ENCODE measurements around the gene EIF5AL1.

EIF5AL1 gene

DNA sequence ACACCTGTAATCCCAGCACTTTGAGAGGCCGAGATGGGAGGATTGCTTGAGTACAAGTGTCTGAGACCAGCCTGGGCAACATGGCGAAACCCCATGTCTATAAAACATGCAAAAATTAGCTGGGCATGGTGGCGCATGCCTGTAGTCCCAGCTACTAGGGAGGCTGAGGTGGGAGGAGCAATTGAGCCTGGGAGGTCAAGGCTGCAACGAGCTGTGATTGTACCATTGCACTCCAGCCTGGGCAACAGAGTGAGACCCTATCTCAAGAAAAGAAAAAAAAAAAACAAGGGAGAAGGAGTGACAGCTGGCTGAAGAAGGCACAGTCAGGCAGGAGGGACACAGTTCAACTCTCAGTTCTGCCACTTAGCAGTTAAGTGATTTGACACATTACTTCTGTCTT, 40.6 kb upstream of the EIF5AL1 start:
- ChIA-PET POLR2A (interaction anchor here (0.8 kb wide), 1 partner anchor 855 kb away, joined by 3 read pairs; no protein-coding TSS in a partner anchor), CTCF (interaction anchor here (0.6 to 1.6 kb wide), 7 partner anchors 11 to 97 kb away, joined by 3 to 11 read pairs (median 4); no protein-coding TSS in a partner anchor)
- H3K4me1 ChIP-seq (ENCODE audit: control insufficient read depth, insufficient read depth, low read length), result no peaks in the 10 kb centered on the region

DNA sequence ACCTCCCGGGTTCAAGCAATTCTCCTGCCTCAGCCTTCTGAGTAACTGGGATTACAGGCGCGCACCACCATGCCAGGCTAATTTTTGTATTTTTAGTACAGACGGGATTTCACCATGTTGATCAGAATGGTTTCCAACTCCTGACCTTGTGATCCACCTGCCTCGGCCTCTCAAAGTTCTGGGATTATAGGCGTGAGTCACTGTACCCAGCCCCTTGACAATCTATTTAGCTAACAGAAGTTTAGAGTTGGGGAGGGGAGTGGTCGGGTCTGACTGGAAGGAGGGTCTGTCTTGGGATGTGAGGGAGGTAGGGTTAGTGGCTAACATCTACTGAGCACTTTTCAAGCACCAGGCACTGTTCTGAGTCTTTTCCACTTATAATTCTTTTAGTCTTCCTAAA, 39.9 kb upstream of the EIF5AL1 start:
- no peak overlapping the region for H3K27ac ChIP-seq (ENCODE audit: extremely low read depth, low read depth, low read length)
- TF ChIP-seq, protein P1, sequence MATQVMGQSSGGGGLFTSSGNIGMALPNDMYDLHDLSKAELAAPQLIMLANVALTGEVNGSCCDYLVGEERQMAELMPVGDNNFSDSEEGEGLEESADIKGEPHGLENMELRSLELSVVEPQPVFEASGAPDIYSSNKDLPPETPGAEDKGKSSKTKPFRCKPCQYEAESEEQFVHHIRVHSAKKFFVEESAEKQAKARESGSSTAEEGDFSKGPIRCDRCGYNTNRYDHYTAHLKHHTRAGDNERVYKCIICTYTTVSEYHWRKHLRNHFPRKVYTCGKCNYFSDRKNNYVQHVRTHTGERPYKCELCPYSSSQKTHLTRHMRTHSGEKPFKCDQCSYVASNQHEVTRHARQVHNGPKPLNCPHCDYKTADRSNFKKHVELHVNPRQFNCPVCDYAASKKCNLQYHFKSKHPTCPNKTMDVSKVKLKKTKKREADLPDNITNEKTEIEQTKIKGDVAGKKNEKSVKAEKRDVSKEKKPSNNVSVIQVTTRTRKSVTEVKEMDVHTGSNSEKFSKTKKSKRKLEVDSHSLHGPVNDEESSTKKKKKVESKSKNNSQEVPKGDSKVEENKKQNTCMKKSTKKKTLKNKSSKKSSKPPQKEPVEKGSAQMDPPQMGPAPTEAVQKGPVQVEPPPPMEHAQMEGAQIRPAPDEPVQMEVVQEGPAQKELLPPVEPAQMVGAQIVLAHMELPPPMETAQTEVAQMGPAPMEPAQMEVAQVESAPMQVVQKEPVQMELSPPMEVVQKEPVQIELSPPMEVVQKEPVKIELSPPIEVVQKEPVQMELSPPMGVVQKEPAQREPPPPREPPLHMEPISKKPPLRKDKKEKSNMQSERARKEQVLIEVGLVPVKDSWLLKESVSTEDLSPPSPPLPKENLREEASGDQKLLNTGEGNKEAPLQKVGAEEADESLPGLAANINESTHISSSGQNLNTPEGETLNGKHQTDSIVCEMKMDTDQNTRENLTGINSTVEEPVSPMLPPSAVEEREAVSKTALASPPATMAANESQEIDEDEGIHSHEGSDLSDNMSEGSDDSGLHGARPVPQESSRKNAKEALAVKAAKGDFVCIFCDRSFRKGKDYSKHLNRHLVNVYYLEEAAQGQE (tag by site-specific recombination; IDR thresholded peaks at IDR 0.05), result no peak
- TF ChIP-seq, protein P2, sequence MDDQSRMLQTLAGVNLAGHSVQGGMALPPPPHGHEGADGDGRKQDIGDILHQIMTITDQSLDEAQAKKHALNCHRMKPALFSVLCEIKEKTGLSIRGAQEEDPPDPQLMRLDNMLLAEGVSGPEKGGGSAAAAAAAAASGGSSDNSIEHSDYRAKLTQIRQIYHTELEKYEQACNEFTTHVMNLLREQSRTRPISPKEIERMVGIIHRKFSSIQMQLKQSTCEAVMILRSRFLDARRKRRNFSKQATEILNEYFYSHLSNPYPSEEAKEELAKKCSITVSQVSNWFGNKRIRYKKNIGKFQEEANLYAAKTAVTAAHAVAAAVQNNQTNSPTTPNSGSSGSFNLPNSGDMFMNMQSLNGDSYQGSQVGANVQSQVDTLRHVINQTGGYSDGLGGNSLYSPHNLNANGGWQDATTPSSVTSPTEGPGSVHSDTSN (CRISPR knock-in tag; IDR thresholded peaks at IDR 0.05), result no peak
- TF ChIP-seq SETDB1 (IDR thresholded peaks at IDR 0.05; ENCODE audit: insufficient read length, low read length), result no peak
- TF ChIP-seq, protein P3, sequence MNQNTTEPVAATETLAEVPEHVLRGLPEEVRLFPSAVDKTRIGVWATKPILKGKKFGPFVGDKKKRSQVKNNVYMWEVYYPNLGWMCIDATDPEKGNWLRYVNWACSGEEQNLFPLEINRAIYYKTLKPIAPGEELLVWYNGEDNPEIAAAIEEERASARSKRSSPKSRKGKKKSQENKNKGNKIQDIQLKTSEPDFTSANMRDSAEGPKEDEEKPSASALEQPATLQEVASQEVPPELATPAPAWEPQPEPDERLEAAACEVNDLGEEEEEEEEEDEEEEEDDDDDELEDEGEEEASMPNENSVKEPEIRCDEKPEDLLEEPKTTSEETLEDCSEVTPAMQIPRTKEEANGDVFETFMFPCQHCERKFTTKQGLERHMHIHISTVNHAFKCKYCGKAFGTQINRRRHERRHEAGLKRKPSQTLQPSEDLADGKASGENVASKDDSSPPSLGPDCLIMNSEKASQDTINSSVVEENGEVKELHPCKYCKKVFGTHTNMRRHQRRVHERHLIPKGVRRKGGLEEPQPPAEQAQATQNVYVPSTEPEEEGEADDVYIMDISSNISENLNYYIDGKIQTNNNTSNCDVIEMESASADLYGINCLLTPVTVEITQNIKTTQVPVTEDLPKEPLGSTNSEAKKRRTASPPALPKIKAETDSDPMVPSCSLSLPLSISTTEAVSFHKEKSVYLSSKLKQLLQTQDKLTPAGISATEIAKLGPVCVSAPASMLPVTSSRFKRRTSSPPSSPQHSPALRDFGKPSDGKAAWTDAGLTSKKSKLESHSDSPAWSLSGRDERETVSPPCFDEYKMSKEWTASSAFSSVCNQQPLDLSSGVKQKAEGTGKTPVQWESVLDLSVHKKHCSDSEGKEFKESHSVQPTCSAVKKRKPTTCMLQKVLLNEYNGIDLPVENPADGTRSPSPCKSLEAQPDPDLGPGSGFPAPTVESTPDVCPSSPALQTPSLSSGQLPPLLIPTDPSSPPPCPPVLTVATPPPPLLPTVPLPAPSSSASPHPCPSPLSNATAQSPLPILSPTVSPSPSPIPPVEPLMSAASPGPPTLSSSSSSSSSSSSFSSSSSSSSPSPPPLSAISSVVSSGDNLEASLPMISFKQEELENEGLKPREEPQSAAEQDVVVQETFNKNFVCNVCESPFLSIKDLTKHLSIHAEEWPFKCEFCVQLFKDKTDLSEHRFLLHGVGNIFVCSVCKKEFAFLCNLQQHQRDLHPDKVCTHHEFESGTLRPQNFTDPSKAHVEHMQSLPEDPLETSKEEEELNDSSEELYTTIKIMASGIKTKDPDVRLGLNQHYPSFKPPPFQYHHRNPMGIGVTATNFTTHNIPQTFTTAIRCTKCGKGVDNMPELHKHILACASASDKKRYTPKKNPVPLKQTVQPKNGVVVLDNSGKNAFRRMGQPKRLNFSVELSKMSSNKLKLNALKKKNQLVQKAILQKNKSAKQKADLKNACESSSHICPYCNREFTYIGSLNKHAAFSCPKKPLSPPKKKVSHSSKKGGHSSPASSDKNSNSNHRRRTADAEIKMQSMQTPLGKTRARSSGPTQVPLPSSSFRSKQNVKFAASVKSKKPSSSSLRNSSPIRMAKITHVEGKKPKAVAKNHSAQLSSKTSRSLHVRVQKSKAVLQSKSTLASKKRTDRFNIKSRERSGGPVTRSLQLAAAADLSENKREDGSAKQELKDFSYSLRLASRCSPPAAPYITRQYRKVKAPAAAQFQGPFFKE (tag by site-specific recombination; IDR thresholded peaks at IDR 0.05; ENCODE audit: borderline replicate concordance), result no peak
- no peak for TF ChIP-seq ZNF19 (tag by site-specific recombination; IDR thresholded peaks at IDR 0.05; ENCODE audit: low read depth)
- no peak for TF ChIP-seq ZNF140 (tag by site-specific recombination; IDR thresholded peaks at IDR 0.05)
- TF ChIP-seq, protein P4, sequence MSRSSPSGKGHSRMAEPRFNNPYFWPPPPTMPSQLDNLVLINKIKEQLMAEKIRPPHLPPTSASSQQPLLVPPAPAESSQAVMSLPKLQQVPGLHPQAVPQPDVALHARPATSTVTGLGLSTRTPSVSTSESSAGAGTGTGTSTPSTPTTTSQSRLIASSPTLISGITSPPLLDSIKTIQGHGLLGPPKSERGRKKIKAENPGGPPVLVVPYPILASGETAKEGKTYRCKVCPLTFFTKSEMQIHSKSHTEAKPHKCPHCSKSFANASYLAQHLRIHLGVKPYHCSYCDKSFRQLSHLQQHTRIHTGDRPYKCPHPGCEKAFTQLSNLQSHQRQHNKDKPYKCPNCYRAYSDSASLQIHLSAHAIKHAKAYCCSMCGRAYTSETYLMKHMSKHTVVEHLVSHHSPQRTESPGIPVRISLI (tag by site-specific recombination; IDR thresholded peaks at IDR 0.05), result no peak
- no peak for TF ChIP-seq ZBTB48 (tag by site-specific recombination; IDR thresholded peaks at IDR 0.05)
- no peak for TF ChIP-seq ZNF768 (tag by site-specific recombination; IDR thresholded peaks at IDR 0.05)
- TF ChIP-seq KLF9 (tag by site-specific recombination; IDR thresholded peaks at IDR 0.05; ENCODE audit: low read depth), result no peak
- TF ChIP-seq ZSCAN23 (tag by site-specific recombination; IDR thresholded peaks at IDR 0.05), result no peak
- TF ChIP-seq ZNF791 (tag by site-specific recombination; IDR thresholded peaks at IDR 0.05), result no peak
- POLR2A ChIA-PET, result interaction anchor here (0.8 kb wide), 1 partner anchor 855 kb away, joined by 3 read pairs; no protein-coding TSS in a partner anchor
- no peaks in the 10 kb centered on the region for H3K36me3 ChIP-seq (ENCODE audit: control insufficient read depth in 2 of 2, insufficient read depth in 1 of 2, low read length in 2 of 2)
- H3K4me1 ChIP-seq (ENCODE audit: control insufficient read depth, insufficient read depth, low read length), result no peaks in the 10 kb centered on the region
- no peak overlapping the region for H3K4me3 ChIP-seq (ENCODE audit: low read depth, low read length)
- H3K9me3 ChIP-seq (ENCODE audit: control insufficient read depth, insufficient read depth, low read depth, low read length), result no peaks in the 10 kb centered on the region
- CTCF ChIA-PET, result interaction anchor here (0.5 to 1.6 kb wide), 6 partner anchors 11 to 192 kb away, joined by 3 to 11 read pairs (median 4); no protein-coding TSS in a partner anchor

More for the DNA sequence above, 40.6 kb upstream of the EIF5AL1 start:
- H3K4me3 ChIP-seq (ENCODE audit: low read depth, low read length), result no peak overlapping the region
- TF ChIP-seq ZNF121 (tag by site-specific recombination; IDR thresholded peaks at IDR 0.05) (0 out of 2 replicates have a peak, but pooled peaks have one; percentile 44), ZSCAN16 (tag by site-specific recombination; IDR thresholded peaks at IDR 0.05) (no peak)
- H3K36me3 ChIP-seq (ENCODE audit: control insufficient read depth in 2 of 2, insufficient read depth in 1 of 2, low read length in 2 of 2), result no peaks in the 10 kb centered on the region
- no peak overlapping the region for H3K27ac ChIP-seq (ENCODE audit: extremely low read depth, low read depth, low read length)
- no peaks in the 10 kb centered on the region for H3K9me3 ChIP-seq (ENCODE audit: control insufficient read depth, insufficient read depth, low read depth, low read length)

All from HEK293 (cell line).